Fibroblast of villous mesenchyme (primary cell): ENCODE data around the gene FAM171A2. TPM values are rescaled to one million over a fixed set of nuclear protein-coding genes. Genes with fewer than 3 reads are reported as not detected.

Experiments
- DNase-seq: peaks from one replicate; pipeline ENCODE4 v3.0.0-alpha.2; 2010; ENCODE audit warnings: low read depth
- H3K4me3 ChIP-seq: 2 replicates; pipeline ENCODE4 v1.5.1; 2011; ENCODE audit warnings: low read depth, mild to moderate bottlenecking, low read length
- total RNA-seq: library from RNA; depleted of rRNA; stranded (reverse); fragments of >200 nt; gene quantifications from 2 replicates; pipeline ENCODE4 v1.2.3, GENCODE V29; 2012
- TF ChIP-seq, protein P1 (sequence below): IDR thresholded peaks from 2 replicates; pipeline ENCODE4 v1.5.1; 2012; ENCODE audit warnings: low read depth, mild to moderate bottlenecking, low read length; ENCODE audit not compliant: insufficient read depth

FAM171A2 gene
- total RNA-seq, 1 donor = 0.86 TPM

DNA sequence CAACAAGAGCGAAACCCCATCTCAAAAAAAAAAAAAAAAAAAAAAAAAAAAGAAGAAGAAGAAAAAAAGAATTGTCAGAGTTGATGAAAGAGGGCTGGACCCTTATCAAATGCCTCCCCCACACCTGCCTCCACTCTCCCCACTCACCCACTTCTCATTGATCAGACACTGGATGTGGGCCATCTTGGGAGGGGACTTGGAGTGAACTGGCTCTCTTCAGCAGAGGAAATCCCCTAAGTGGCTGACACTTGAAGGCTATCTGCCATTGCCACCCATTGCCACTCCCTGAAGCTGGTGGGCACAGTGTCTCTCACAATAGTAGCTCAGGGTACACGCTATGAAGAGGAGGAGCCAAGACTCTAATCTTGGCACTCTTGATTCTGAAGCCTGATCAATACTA is 24.2 kb upstream of the FAM171A2 start:
- TF ChIP-seq, protein P1, sequence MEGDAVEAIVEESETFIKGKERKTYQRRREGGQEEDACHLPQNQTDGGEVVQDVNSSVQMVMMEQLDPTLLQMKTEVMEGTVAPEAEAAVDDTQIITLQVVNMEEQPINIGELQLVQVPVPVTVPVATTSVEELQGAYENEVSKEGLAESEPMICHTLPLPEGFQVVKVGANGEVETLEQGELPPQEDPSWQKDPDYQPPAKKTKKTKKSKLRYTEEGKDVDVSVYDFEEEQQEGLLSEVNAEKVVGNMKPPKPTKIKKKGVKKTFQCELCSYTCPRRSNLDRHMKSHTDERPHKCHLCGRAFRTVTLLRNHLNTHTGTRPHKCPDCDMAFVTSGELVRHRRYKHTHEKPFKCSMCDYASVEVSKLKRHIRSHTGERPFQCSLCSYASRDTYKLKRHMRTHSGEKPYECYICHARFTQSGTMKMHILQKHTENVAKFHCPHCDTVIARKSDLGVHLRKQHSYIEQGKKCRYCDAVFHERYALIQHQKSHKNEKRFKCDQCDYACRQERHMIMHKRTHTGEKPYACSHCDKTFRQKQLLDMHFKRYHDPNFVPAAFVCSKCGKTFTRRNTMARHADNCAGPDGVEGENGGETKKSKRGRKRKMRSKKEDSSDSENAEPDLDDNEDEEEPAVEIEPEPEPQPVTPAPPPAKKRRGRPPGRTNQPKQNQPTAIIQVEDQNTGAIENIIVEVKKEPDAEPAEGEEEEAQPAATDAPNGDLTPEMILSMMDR = no peak
- H3K4me3 ChIP-seq = no peak overlapping the region
- DNase-seq = no peak

DNA sequence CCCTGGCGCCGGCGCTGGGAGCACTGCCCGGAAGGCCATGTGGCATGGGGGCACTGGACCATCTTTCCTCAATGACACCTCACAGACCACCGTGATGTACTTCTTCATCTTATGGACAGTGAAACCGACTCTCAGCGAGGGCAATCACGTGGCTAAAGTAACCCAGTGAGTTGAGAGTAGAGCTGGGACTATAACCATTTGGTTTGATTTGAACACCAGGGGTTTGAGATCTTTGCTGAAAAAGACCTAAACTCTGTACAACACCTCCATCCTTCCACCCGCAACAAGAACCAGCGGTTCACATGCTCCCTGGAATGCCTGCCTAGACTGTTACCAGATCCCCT is 22.5 kb upstream of the FAM171A2 start:
- TF ChIP-seq, protein P1 = no peak
- peak overlapping the region; percentile 70 for H3K4me3 ChIP-seq
- no peak for DNase-seq

DNA sequence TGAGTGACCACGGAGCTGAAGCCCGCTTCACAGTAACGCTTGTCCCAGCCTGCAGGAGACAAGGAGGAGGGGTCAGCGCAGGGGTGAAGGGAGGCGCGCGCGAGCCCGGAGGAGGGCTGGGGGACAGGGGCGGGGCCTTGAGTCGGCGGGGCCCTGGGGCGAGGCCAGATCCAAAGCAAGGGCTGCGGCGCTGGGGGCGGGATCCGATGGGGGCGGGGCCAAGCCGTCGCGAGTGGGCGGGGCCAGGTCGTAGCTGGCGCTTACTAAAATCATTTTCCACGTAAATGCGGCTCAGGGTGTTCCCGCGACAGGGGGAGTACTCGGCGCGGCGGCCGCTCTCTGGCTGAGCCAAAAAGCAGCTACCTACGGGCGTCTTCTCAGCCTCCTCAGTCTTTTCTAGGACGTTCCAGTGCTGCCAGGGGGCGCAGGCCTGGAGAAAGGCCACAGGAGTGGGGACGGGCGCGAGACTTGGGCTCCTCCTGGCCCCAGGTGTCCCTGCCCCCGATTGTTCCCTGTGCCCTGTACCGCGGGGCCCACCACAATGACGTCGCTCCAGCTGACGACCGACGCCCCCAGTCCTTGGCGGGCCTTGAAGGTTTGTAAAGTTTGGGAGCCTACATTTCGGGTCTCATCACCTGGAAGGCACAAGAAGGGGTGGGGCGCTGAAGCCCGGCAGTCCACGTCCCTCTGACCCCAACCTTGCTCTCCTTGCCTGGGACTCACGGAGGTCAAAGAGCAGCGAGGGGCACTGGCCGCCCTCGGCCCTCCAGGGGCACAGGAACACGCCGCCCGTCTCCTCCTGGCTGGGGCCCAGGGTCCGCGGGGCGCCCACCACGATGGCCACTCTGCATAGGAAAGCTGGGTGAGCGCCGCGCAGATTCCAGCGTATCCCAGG is 21.9 kb upstream of the FAM171A2 start:
- TF ChIP-seq, protein P1 = peak; percentile 17
- peak overlapping the region; percentile 70 for H3K4me3 ChIP-seq
- DNase-seq = peak; percentile 83

GRCh38 chr17:44384823-44385286 is 21.2 kb upstream of the FAM171A2 start:
- TF ChIP-seq, protein P1 = no peak
- H3K4me3 ChIP-seq = peak overlapping the region; percentile 70
- DNase-seq = no peak

- TF ChIP-seq, protein P1 = no peak
- DNase-seq = no peak
- H3K4me3 ChIP-seq = peak overlapping the region; percentile 70
These were observed 20.7 kb upstream of the FAM171A2 start for GRCh38 chr17:44384281-44384822.

DNA sequence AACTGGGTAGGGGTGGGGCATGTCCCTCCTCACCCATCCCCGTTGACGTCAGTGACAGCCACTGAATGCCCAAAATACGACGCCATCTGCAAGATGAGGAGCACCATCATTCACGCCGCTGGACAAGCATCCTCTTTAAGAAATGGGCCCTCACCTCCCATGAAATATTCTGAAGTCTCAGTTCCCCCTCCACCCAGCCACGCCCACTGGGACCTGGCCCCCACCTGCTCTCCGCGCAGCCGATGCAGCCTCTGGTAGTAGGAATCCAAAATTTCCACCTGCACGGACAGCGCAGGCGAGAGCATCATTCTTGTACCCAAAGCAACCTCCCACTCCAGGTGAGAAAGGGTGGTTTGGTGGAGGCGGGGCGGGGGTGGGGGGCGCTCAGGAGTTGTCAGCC is 20.2 kb upstream of the FAM171A2 start:
- H3K4me3 ChIP-seq = no peak overlapping the region
- TF ChIP-seq, protein P1 = no peak
- DNase-seq = no peak
